Glomerular endothelial cell (primary cell): ENCODE results near the gene ARHGEF4. TPM values are rescaled to one million over a fixed set of nuclear protein-coding genes. Genes with fewer than 3 reads are reported as not detected.
"Not testable (repeated sequence)": the region's sequence is repeated elsewhere in the genome, so short reads cannot be mapped to it uniquely, and the experiment has no call there.

Source experiments
- DNase-seq: peaks from one replicate; pipeline ENCODE4 v3.0.0-alpha.2; 2011; ENCODE audit warnings: low read depth, low spot score; ENCODE audit errors: extremely low read depth
- total RNA-seq: library from RNA; depleted of rRNA; stranded (reverse); fragments of >200 nt; gene quantifications from 2 replicates; pipeline ENCODE4 v1.2.3, GENCODE V29; 2015

The ARHGEF4 gene
- total RNA-seq, 1 donor from 2014 or later: 0.58 TPM

GRCh38 chr2:131064589-131065512 is 228.1 kb downstream of the ARHGEF4 start:
- no peak for DNase-seq

GRCh38 chr2:131067465-131068125 is 230.9 kb downstream of the ARHGEF4 start:
- no peak for DNase-seq

- not testable (repeated sequence) for DNase-seq
Measured at GRCh38 chr2:131068172-131068571, 231.5 kb downstream of the ARHGEF4 start.

GRCh38 chr2:131075578-131075977 is 238.9 kb downstream of the ARHGEF4 start:
- not testable (repeated sequence) for DNase-seq

- DNase-seq: no peak
Measured at GRCh38 chr2:131076707-131077106, 240.0 kb downstream of the ARHGEF4 start.

- no peak for DNase-seq
Measured at GRCh38 chr2:131077182-131077846, 240.6 kb downstream of the ARHGEF4 start.

GRCh38 chr2:131077966-131078365 is 241.3 kb downstream of the ARHGEF4 start:
- DNase-seq: no peak

- not testable (repeated sequence) for DNase-seq
Measured at GRCh38 chr2:131079931-131080330, 243.2 kb downstream of the ARHGEF4 start.

- no peak for DNase-seq
Measured at GRCh38 chr2:131081190-131081589, 244.5 kb downstream of the ARHGEF4 start.

GRCh38 chr2:131085646-131086045 is 248.9 kb downstream of the ARHGEF4 start:
- DNase-seq: no peak

- DNase-seq: no peak
Measured at GRCh38 chr2:131092458-131093005, 255.8 kb downstream of the ARHGEF4 start.

- DNase-seq: no peak
Measured at GRCh38 chr2:131093006-131093695, 256.4 kb downstream of the ARHGEF4 start, which contains the start of gene FAM168B. FAM168B (minus strand) TSS chr2:131093460; CDS start chr2:131082646, 10,814 bp downstream.

- DNase-seq: no peak
Measured at GRCh38 chr2:131093696-131094462, 257.2 kb downstream of the ARHGEF4 start.

GRCh38 chr2:131094463-131095281 is 258.0 kb downstream of the ARHGEF4 start:
- no peak for DNase-seq

Other genes starting within 250 kb of the ARHGEF4 start
- not detected in 2 replicates for gene CFC1, start 237.3 kb upstream of the ARHGEF4 start, total RNA-seq
- gene POTEJ, start 225.5 kb upstream of the ARHGEF4 start, total RNA-seq: not detected in 2 replicates
- gene GPR148, start 107.8 kb upstream of the ARHGEF4 start, total RNA-seq: not detected in 2 replicates
- not detected in 2 replicates for gene AMER3, start 81.4 kb upstream of the ARHGEF4 start, total RNA-seq